GM23338 (cell line): Measurements from ENCODE around the gene ACAD10. TPM values are rescaled to one million over a fixed set of nuclear protein-coding genes. Genes with fewer than 3 reads are reported as not detected.

Experiments used
- ATAC-seq: fragments of 200-7000 bp; cut with Tn5 transposase; 3 replicates; pipeline ENCODE4 v1.9.1; 2020
- DNase-seq: peaks from one replicate; pipeline ENCODE4 v3.0.0-alpha.2; 2015; ENCODE audit warnings: low spot score
- H2AFZ ChIP-seq: fragments of 200-600 bp; sonication (generic); 2 replicates; pipeline ENCODE4 v1.8.0; 2016; ENCODE audit warnings: antibody characterized with exemption, mild to moderate bottlenecking, moderate library complexity
- H3F3A ChIP-seq: fragments of 200-600 bp; sonication (generic); replicated peaks from 2 replicates; pipeline ENCODE4 v1.8.0; 2017; ENCODE audit warnings: antibody characterized with exemption, mixed run types, low read depth
- H3K27ac ChIP-seq: fragments of 200-600 bp; sonication (generic); 2 replicates; pipeline ENCODE4 v1.6.1; 2016; ENCODE audit warnings: low read depth
- H3K27me3 ChIP-seq: fragments of 200-600 bp; sonication (generic); 2 replicates; pipeline ENCODE4 v1.8.0; 2016; ENCODE audit warnings: mild to moderate bottlenecking, mixed run types, moderate library complexity; ENCODE audit not compliant: insufficient read depth
- H3K36me3 ChIP-seq: fragments of 200-600 bp; sonication (generic); 2 replicates; pipeline ENCODE4 v1.8.0; 2016; ENCODE audit warnings: mild to moderate bottlenecking; ENCODE audit not compliant: insufficient read depth
- H3K4me1 ChIP-seq: fragments of 200-600 bp; sonication (generic); 2 replicates; pipeline ENCODE4 v1.8.0; 2016; ENCODE audit warnings: mild to moderate bottlenecking, moderate library complexity; ENCODE audit not compliant: insufficient read depth
- H3K4me2 ChIP-seq: fragments of 200-600 bp; sonication (generic); 2 replicates; pipeline ENCODE4 v1.7.1; 2017; ENCODE audit warnings: mixed run types
- H3K4me3 ChIP-seq: fragments of 200-600 bp; sonication (generic); 2 replicates; pipeline ENCODE4 v1.6.1; 2016; ENCODE audit warnings: mixed run types
- H3K79me2 ChIP-seq: fragments of 200-600 bp; sonication (generic); replicated peaks from 2 replicates; pipeline ENCODE4 v1.8.0; 2017; ENCODE audit warnings: mild to moderate bottlenecking; ENCODE audit not compliant: insufficient read depth
- H3K9me2 ChIP-seq: fragments of 200-600 bp; sonication (generic); 2 replicates; pipeline ENCODE4 v1.8.0; 2017; ENCODE audit not compliant: insufficient read depth
- H4K20me1 ChIP-seq: fragments of 200-600 bp; sonication (generic); replicated peaks from 2 replicates; pipeline ENCODE4 v1.8.0; 2017; ENCODE audit warnings: mild to moderate bottlenecking; ENCODE audit not compliant: insufficient read depth
- H3K27ac Mint-ChIP-seq: 2 replicates; pipeline ENCODE4 v1.8.0; 2020; ENCODE audit warnings: inconsistent platforms, mild to moderate bottlenecking, moderate library complexity, mixed read lengths
- H3K27me3 Mint-ChIP-seq: 3 replicates; pipeline ENCODE4 v1.8.0; 2022; ENCODE audit warnings: low read depth, mild to moderate bottlenecking, moderate library complexity, mixed read lengths, inconsistent platforms; ENCODE audit not compliant: insufficient read depth, poor library complexity
- H3K36me3 Mint-ChIP-seq: 3 replicates; pipeline ENCODE4 v1.8.0; 2021; ENCODE audit warnings: low read depth, mild to moderate bottlenecking, inconsistent platforms, moderate library complexity, mixed read lengths
- H3K4me1 Mint-ChIP-seq: 3 replicates; pipeline ENCODE4 v1.8.0; 2020; ENCODE audit warnings: mild to moderate bottlenecking, inconsistent platforms, mixed read lengths
- H3K4me3 Mint-ChIP-seq: 3 replicates; pipeline ENCODE4 v1.8.0; 2021; ENCODE audit warnings: moderate library complexity, mild to moderate bottlenecking, inconsistent platforms, mixed read lengths
- H3K9me3 Mint-ChIP-seq: 3 replicates; pipeline ENCODE4 v1.8.0; 2020; ENCODE audit warnings: moderate library complexity, mild to moderate bottlenecking, inconsistent platforms, mixed read lengths
- CREB1 ChIP-seq: fragments of 250-450 bp; sonication (Bioruptor Pico); IDR thresholded peaks from 2 replicates; pipeline ENCODE4 v1.5.0; 2020; ENCODE audit warnings: low read depth, mild to moderate bottlenecking, moderate library complexity
- ETS1 ChIP-seq: IDR thresholded peaks from 2 replicates; pipeline ENCODE4 v1.6.1; 2016; ENCODE audit warnings: antibody characterized with exemption
- EZH2 ChIP-seq: fragments of 200-600 bp; sonication (generic); IDR thresholded peaks from one replicate; pipeline ENCODE4 v1.8.0; 2017; ENCODE audit warnings: antibody characterized with exemption, mild to moderate bottlenecking, low read depth; ENCODE audit not compliant: unreplicated experiment
- POLR2AphosphoS5 ChIP-seq: IDR thresholded peaks from 2 replicates; pipeline ENCODE4 v1.6.1; 2016; ENCODE audit warnings: antibody characterized with exemption, low read depth
- polyA plus RNA-seq: library from polyadenylated mRNA; unstranded; fragments of >200 nt; fragmentation: Nextera tagmentation; extraction: Ambion mirVana; gene quantifications from 2 replicates; pipeline ENCODE4 v1.2.1, GENCODE V29; 2016
- total RNA-seq: library from RNA; depleted of rRNA; stranded (reverse); fragments of >200 nt; shearing (Covaris generic); gene quantifications from 2 replicates; pipeline ENCODE4 v1.2.3, GENCODE V29; 2014
- TF ChIP-seq, protein P1 (sequence below): fragments of 250-450 bp; sonication (Bioruptor Pico); IDR thresholded peaks from 2 replicates; pipeline ENCODE4 v1.5.0; 2020; ENCODE audit warnings: mild to moderate bottlenecking, moderate library complexity
- TF ChIP-seq, protein P2 (sequence below), 2 experiments: fragments of 200-600 bp in 1 of 2; sonication (generic) in 1 of 2; conservative IDR thresholded peaks; 2 replicates each; pipeline versions ENCODE4 v1.5.1 to v1.6.1; 2016 to 2017; ENCODE audit warnings: antibody characterized with exemption in 2 of 2, low read depth in 2 of 2, mild to moderate bottlenecking in 2 of 2, moderate library complexity in 1 of 2

The ACAD10 gene
- total and polyA plus RNA-seq, 2 experiments from 2014 or later = 16.3 to 23.1 TPM

DNA sequence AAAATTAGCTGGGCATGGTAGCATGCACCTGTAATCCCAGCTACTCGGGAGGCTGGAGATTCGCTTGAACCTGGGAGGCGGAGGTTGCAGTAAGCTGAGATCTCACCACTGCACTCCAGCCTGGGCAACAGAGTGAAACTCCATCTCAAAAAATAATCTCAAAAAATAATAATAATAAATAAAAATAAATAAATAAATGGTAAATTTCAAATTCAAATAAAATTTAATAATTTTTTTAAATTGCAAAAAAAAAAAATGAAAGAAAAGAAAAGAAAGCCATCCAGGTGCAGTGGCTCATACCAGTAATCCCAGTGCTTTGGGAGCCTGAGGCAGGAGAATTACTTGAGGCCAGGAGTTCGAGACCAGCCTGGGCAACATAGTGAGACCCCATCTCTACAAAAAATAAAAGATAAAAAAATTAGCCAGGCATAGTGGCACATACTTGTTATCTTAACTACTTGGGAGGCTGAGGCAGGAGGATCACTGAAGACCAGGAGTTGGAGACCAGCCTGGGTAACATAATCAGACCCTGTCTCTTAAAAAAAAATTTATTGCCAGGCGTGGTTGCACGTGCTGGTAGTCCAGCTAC, 117.3 kb downstream of the ACAD10 start (continued):
- TF ChIP-seq, protein P1, sequence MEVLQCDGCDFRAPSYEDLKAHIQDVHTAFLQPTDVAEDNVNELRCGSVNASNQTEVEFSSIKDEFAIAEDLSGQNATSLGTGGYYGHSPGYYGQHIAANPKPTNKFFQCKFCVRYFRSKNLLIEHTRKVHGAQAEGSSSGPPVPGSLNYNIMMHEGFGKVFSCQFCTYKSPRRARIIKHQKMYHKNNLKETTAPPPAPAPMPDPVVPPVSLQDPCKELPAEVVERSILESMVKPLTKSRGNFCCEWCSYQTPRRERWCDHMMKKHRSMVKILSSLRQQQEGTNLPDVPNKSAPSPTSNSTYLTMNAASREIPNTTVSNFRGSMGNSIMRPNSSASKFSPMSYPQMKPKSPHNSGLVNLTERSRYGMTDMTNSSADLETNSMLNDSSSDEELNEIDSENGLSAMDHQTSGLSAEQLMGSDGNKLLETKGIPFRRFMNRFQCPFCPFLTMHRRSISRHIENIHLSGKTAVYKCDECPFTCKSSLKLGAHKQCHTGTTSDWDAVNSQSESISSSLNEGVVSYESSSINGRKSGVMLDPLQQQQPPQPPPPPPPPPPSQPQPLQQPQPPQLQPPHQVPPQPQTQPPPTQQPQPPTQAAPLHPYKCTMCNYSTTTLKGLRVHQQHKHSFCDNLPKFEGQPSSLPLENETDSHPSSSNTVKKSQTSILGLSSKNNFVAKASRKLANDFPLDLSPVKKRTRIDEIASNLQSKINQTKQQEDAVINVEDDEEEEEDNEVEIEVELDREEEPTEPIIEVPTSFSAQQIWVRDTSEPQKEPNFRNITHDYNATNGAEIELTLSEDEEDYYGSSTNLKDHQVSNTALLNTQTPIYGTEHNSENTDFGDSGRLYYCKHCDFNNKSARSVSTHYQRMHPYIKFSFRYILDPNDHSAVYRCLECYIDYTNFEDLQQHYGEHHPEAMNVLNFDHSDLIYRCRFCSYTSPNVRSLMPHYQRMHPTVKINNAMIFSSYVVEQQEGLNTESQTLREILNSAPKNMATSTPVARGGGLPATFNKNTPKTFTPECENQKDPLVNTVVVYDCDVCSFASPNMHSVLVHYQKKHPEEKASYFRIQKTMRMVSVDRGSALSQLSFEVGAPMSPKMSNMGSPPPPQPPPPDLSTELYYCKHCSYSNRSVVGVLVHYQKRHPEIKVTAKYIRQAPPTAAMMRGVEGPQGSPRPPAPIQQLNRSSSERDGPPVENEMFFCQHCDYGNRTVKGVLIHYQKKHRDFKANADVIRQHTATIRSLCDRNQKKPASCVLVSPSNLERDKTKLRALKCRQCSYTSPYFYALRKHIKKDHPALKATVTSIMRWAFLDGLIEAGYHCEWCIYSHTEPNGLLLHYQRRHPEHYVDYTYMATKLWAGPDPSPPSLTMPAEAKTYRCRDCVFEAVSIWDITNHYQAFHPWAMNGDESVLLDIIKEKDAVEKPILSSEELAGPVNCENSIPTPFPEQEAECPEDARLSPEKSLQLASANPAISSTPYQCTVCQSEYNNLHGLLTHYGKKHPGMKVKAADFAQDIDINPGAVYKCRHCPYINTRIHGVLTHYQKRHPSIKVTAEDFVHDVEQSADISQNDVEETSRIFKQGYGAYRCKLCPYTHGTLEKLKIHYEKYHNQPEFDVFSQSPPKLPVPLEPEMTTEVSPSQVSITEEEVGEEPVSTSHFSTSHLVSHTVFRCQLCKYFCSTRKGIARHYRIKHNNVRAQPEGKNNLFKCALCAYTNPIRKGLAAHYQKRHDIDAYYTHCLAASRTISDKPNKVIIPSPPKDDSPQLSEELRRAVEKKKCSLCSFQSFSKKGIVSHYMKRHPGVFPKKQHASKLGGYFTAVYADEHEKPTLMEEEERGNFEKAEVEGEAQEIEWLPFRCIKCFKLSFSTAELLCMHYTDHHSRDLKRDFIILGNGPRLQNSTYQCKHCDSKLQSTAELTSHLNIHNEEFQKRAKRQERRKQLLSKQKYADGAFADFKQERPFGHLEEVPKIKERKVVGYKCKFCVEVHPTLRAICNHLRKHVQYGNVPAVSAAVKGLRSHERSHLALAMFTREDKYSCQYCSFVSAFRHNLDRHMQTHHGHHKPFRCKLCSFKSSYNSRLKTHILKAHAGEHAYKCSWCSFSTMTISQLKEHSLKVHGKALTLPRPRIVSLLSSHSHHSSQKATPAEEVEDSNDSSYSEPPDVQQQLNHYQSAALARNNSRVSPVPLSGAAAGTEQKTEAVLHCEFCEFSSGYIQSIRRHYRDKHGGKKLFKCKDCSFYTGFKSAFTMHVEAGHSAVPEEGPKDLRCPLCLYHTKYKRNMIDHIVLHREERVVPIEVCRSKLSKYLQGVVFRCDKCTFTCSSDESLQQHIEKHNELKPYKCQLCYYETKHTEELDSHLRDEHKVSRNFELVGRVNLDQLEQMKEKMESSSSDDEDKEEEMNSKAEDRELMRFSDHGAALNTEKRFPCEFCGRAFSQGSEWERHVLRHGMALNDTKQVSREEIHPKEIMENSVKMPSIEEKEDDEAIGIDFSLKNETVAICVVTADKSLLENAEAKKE = no peak
- TF ChIP-seq CREB1 (CRISPR knock-in tag) = no peak

- Histone ChIP-seq H3K27me3 (no peaks in the 10 kb centered on the region), H3K9me2 (no peaks in the 10 kb centered on the region), H3K79me2 (no peaks in the 10 kb centered on the region), H3K4me3 (no peak overlapping the region), H2AFZ (no peak overlapping the region), H3K4me2 (no peak overlapping the region), H4K20me1 (no peaks in the 10 kb centered on the region), H3K4me1 (no peaks in the 10 kb centered on the region), H3K27ac (no peak overlapping the region), H3K36me3 (peaks cover 16% of the 10 kb centered on the region), H3F3A (no peaks in the 10 kb centered on the region)
- TF ChIP-seq ETS1 = no peak
- no peak for TF ChIP-seq POLR2AphosphoS5
- no peak for TF ChIP-seq EZH2
- TF ChIP-seq, protein P2, sequence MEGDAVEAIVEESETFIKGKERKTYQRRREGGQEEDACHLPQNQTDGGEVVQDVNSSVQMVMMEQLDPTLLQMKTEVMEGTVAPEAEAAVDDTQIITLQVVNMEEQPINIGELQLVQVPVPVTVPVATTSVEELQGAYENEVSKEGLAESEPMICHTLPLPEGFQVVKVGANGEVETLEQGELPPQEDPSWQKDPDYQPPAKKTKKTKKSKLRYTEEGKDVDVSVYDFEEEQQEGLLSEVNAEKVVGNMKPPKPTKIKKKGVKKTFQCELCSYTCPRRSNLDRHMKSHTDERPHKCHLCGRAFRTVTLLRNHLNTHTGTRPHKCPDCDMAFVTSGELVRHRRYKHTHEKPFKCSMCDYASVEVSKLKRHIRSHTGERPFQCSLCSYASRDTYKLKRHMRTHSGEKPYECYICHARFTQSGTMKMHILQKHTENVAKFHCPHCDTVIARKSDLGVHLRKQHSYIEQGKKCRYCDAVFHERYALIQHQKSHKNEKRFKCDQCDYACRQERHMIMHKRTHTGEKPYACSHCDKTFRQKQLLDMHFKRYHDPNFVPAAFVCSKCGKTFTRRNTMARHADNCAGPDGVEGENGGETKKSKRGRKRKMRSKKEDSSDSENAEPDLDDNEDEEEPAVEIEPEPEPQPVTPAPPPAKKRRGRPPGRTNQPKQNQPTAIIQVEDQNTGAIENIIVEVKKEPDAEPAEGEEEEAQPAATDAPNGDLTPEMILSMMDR (conservative IDR thresholded peaks at IDR 0.05; ENCODE audit: low read depth in 2 of 2) = no peak
- Mint-ChIP-seq H3K9me3 (no peaks in the 10 kb centered on the region; the same call in 2 of the 3 replicates), H3K4me1 (no peaks in the 10 kb centered on the region), H3K27me3 (peaks cover 5% of the 10 kb centered on the region), H3K27ac (no peak overlapping the region), H3K4me3 (no peak overlapping the region), H3K36me3 (peaks cover 58% of the 10 kb centered on the region)
- DNase-seq (no peak), ATAC-seq (no peak)
Observed at GRCh38 chr12:111803851-111804250, 118.0 kb downstream of the ACAD10 start.
